HEK293 (cell line): ENCODE results near the gene PEAR1.

Experiments
- CTCF ChIA-PET: fragments of 350-600 bp; formaldehyde crosslinking; extraction: SDS; loops from one replicate; lab custom pipeline; 2021; ENCODE audit warnings: antibody characterized with exemption; lab: Yijun Ruan, JAX
- POLR2A ChIA-PET: fragments of 300-600 bp; formaldehyde crosslinking; extraction: SDS; loops from one replicate; lab custom pipeline; 2020; ENCODE audit warnings: antibody characterized with exemption, inconsistent platforms; lab: Yijun Ruan, JAX
- H3K27ac ChIP-seq: fragments of 200-500 bp; sonication (Bioruptor generic); 2 replicates; pipeline ENCODE4 v1.5.1; 2014; ENCODE audit warnings: low read depth, low read length, control low read depth, inconsistent platforms; ENCODE audit errors: extremely low read depth
- H3K36me3 ChIP-seq, 2 experiments: fragments of 200-500 bp in 1 of 2; sonication (Bioruptor generic) in 1 of 2; 1 replicate in 1 of 2; 2 replicates in 1 of 2; pipeline ENCODE4 v1.5.1; 2014 to 2017; ENCODE audit warnings: inconsistent platforms in 2 of 2, low read length in 2 of 2; ENCODE audit not compliant: control insufficient read depth in 2 of 2, insufficient read depth in 1 of 2
- H3K4me1 ChIP-seq: fragments of 200-500 bp; sonication (Bioruptor generic); 2 replicates; pipeline ENCODE4 v1.5.1; 2014; ENCODE audit warnings: mild to moderate bottlenecking, low read length, inconsistent platforms; ENCODE audit not compliant: control insufficient read depth, insufficient read depth
- H3K4me3 ChIP-seq: 2 replicates; pipeline ENCODE4 v1.5.1; 2011; ENCODE audit warnings: low read depth, mild to moderate bottlenecking, control low read depth, low read length, moderate library complexity
- H3K9me3 ChIP-seq: fragments of 200-500 bp; sonication (Bioruptor generic); 2 replicates; pipeline ENCODE4 v1.5.1; 2014; ENCODE audit warnings: low read depth, low read length, inconsistent platforms; ENCODE audit not compliant: control insufficient read depth, insufficient read depth
- HOXD13 ChIP-seq: sonication (generic); formaldehyde crosslinking; IDR thresholded peaks from 2 replicates; pipeline ENCODE4 v1.8.0; 2022; ENCODE audit warnings: missing genetic modification reagents, borderline replicate concordance
- KLF9 ChIP-seq: fragments of 450-650 bp; formaldehyde crosslinking; IDR thresholded peaks from 2 replicates; pipeline ENCODE4 v1.5.1; 2016; ENCODE audit warnings: missing biosample characterization, missing genetic modification characterization, low read depth
- PBX3 ChIP-seq: sonication (generic); formaldehyde crosslinking; IDR thresholded peaks from 2 replicates; pipeline ENCODE4 v1.8.1; 2022; ENCODE audit warnings: mild to moderate bottlenecking, moderate library complexity, missing genetic modification reagents
- PRDM1 ChIP-seq: fragments of 450-650 bp; formaldehyde crosslinking; IDR thresholded peaks from 2 replicates; pipeline ENCODE4; 2016; ENCODE audit warnings: missing biosample characterization, missing genetic modification characterization
- WT1 ChIP-seq: fragments of 450-650 bp; formaldehyde crosslinking; IDR thresholded peaks from 2 replicates; pipeline ENCODE4 v1.5.1; 2016; ENCODE audit warnings: missing biosample characterization, missing genetic modification characterization
- ZBTB10 ChIP-seq: fragments of 450-650 bp; formaldehyde crosslinking; IDR thresholded peaks from 2 replicates; pipeline ENCODE4 v1.5.1; 2016; ENCODE audit warnings: missing biosample characterization, missing genetic modification characterization
- ZBTB17 ChIP-seq: fragments of 450-650 bp; formaldehyde crosslinking; IDR thresholded peaks from 2 replicates; pipeline ENCODE4 v1.5.1; 2016; ENCODE audit warnings: missing biosample characterization, missing genetic modification characterization
- ZBTB21 ChIP-seq: fragments of 450-650 bp; formaldehyde crosslinking; IDR thresholded peaks from 2 replicates; pipeline ENCODE4 v1.5.1; 2017; ENCODE audit warnings: missing biosample characterization, missing genetic modification characterization
- ZBTB8A ChIP-seq: fragments of 450-650 bp; formaldehyde crosslinking; IDR thresholded peaks from 2 replicates; pipeline ENCODE4 v1.5.1; 2016; ENCODE audit warnings: missing biosample characterization, missing genetic modification characterization
- ZIC2 ChIP-seq: fragments of 450-650 bp; formaldehyde crosslinking; IDR thresholded peaks from 2 replicates; pipeline ENCODE4 v1.5.1; 2016; ENCODE audit warnings: missing biosample characterization, missing genetic modification characterization
- ZNF19 ChIP-seq: fragments of 450-650 bp; formaldehyde crosslinking; IDR thresholded peaks from 2 replicates; pipeline ENCODE4; 2016; ENCODE audit warnings: missing biosample characterization, missing genetic modification characterization, low read depth
- ZNF311 ChIP-seq: fragments of 450-650 bp; formaldehyde crosslinking; IDR thresholded peaks from 2 replicates; pipeline ENCODE4 v1.5.1; 2017; ENCODE audit warnings: missing biosample characterization, missing genetic modification characterization, borderline replicate concordance
- ZNF362 ChIP-seq: fragments of 450-650 bp; formaldehyde crosslinking; IDR thresholded peaks from 2 replicates; pipeline ENCODE4 v1.5.1; 2016; ENCODE audit warnings: missing biosample characterization, missing genetic modification characterization
- ZNF394 ChIP-seq: fragments of 450-650 bp; formaldehyde crosslinking; IDR thresholded peaks from 2 replicates; pipeline ENCODE4 v1.5.1; 2016; ENCODE audit warnings: missing biosample characterization, missing genetic modification characterization, mild to moderate bottlenecking, moderate library complexity, borderline replicate concordance
- ZNF501 ChIP-seq: fragments of 450-650 bp; formaldehyde crosslinking; IDR thresholded peaks from 2 replicates; pipeline ENCODE4 v1.5.1; 2016; ENCODE audit warnings: missing biosample characterization, missing genetic modification characterization
- ZNF558 ChIP-seq: fragments of 450-650 bp; formaldehyde crosslinking; IDR thresholded peaks from 2 replicates; pipeline ENCODE4 v1.5.1; 2016; ENCODE audit warnings: missing biosample characterization, missing genetic modification characterization
- ZNF624 ChIP-seq: fragments of 450-650 bp; formaldehyde crosslinking; IDR thresholded peaks from 2 replicates; pipeline ENCODE4 v1.5.1; 2017; ENCODE audit warnings: missing biosample characterization, missing genetic modification characterization
- ZNF645 ChIP-seq: fragments of 450-650 bp; formaldehyde crosslinking; IDR thresholded peaks from 2 replicates; pipeline ENCODE4; 2016; ENCODE audit warnings: missing biosample characterization, missing genetic modification characterization
- ZNF777 ChIP-seq: fragments of 450-650 bp; formaldehyde crosslinking; IDR thresholded peaks from 2 replicates; pipeline ENCODE4 v1.5.1; 2017; ENCODE audit warnings: missing biosample characterization, missing genetic modification characterization, borderline replicate concordance
- ZNF792 ChIP-seq: fragments of 450-650 bp; formaldehyde crosslinking; IDR thresholded peaks from 2 replicates; pipeline ENCODE4 v1.5.1; 2016; ENCODE audit warnings: missing biosample characterization, missing genetic modification characterization
- ZSCAN18 ChIP-seq: fragments of 450-650 bp; formaldehyde crosslinking; IDR thresholded peaks from 2 replicates; pipeline ENCODE4 v1.5.1; 2016; ENCODE audit warnings: missing biosample characterization, missing genetic modification characterization

Gene PEAR1

GRCh38 chr1:156892190-156893047 lies 1.1 kb upstream of the PEAR1 start (continued):
- 0 out of 2 replicates have a peak, but pooled peaks have one; percentile 54 for TF ChIP-seq ZNF501 (tag by site-specific recombination)
- peak; percentile 74 for TF ChIP-seq ZBTB8A (tag by site-specific recombination)
- no peak for TF ChIP-seq WT1
- no peak for TF ChIP-seq ZBTB10 (tag by site-specific recombination)
- no peak for TF ChIP-seq HOXD13 (CRISPR knock-in tag)
- TF ChIP-seq ZNF645 (tag by site-specific recombination) = no peak
- 0 out of 2 replicates have a peak, but pooled peaks have one; percentile 34 for TF ChIP-seq PRDM1 (tag by site-specific recombination)
- no peak for TF ChIP-seq ZNF624 (tag by site-specific recombination)
- TF ChIP-seq ZNF362 (tag by site-specific recombination) = peak; percentile 95
- TF ChIP-seq ZNF792 (tag by site-specific recombination) = no peak
- TF ChIP-seq ZNF558 = no peak
- peak; percentile 48 for TF ChIP-seq ZIC2
- no peak for TF ChIP-seq ZSCAN18 (tag by site-specific recombination)
- TF ChIP-seq KLF9 (tag by site-specific recombination) = peak; percentile 95
- TF ChIP-seq ZNF777 (tag by site-specific recombination) = no peak
- TF ChIP-seq, all 188 proteins: peak for 38

GRCh38 chr1:156894001-156894400 lies 483 bp downstream of the PEAR1 start:
- Histone ChIP-seq H3K36me3 (no peaks in the 10 kb centered on the region), H3K27ac (no peak overlapping the region)
- no peak for TF ChIP-seq ZNF311 (tag by site-specific recombination)
- TF ChIP-seq ZBTB17 (tag by site-specific recombination) = no peak
- no peak for TF ChIP-seq ZNF19
- TF ChIP-seq PBX3 = no peak
- no peak for TF ChIP-seq ZBTB21 (tag by site-specific recombination)
- TF ChIP-seq ZNF394 (tag by site-specific recombination) = no peak
- TF ChIP-seq, all 188 proteins: peak for 0
- ChIA-PET CTCF (interaction anchor here (0.9 to 10.2 kb wide), 8 partner anchors 17 to 203 kb away, joined by 4 to 136 read pairs (median 6); no protein-coding TSS in a partner anchor), POLR2A (interaction anchor here (0.6 to 1.2 kb wide), 2 partner anchors 72 to 168 kb away, joined by 3 to 6 read pairs; no protein-coding TSS in a partner anchor)
- H3K4me1 ChIP-seq = no peaks in the 10 kb centered on the region
- H3K4me3 ChIP-seq = no peak overlapping the region
- H3K9me3 ChIP-seq = no peaks in the 10 kb centered on the region
